ENCODE measurements around the gene EBLN1.

EBLN1 gene

DNA sequence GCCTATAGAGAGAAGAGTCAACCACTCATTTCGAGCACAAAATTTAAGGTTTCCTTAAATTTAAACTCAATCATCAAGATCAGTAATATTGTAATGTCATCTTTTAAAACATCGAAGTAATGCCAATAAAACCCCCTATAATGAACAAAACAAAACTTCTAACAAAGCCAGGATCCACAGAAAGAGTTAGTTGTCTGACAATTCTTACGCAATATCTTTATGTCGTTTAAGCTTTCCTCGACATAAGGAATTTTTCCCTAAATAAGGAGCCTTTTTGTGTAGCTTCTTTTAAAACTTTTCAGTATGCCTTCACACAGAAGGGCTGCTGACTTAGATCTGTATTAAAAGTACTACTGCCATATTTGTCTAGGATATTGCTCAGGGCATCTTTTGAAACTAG lies 7.5 kb downstream of the EBLN1 start:
- Histone ChIP-seq H3K4me3 (no peak overlapping the region), H3K27ac (no peak overlapping the region)
- no peak for TF ChIP-seq CTCF (IDR thresholded peaks at IDR 0.05)
- no peak for DNase-seq (ENCODE audit: low spot score)

DNA sequence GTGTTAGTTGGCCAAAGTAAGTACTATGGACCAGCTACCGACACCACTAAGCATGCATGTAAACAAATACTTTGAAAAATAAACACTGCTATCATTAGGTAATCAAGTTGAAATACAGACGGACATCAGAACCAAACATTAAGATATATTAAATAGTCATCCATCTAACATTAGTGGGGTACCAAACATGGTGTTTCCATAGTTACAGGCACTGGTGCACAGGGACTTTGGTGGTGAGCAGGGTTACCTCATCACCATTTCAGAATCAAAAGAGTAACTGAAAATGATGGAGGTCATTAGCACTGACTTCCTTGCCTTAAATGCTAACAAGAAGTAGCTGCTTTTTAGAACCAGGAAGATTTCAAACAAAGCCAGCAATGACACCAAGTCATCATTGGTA lies 23.9 kb downstream of the EBLN1 start:
- TF ChIP-seq CTCF (IDR thresholded peaks at IDR 0.05): no peak
- DNase-seq (ENCODE audit: low spot score): no peak

GRCh38 chr10:22185586-22185985 lies 32.2 kb downstream of the EBLN1 start:
- DNase-seq (ENCODE audit: low spot score): no peak
- no peak for TF ChIP-seq CTCF (IDR thresholded peaks at IDR 0.05)
- H3K27ac ChIP-seq: no peak overlapping the region
- no peak overlapping the region for H3K4me3 ChIP-seq

More for the DNA sequence above, 23.9 kb downstream of the EBLN1 start:
- Histone ChIP-seq H3K27ac (no peak overlapping the region), H3K4me3 (no peak overlapping the region)

GRCh38 chr10:22183771-22184461 lies 33.9 kb downstream of the EBLN1 start:
- DNase-seq (ENCODE audit: low spot score): no peak
- H3K27ac ChIP-seq: no peak overlapping the region
- no peak overlapping the region for H3K4me3 ChIP-seq
- no peak for TF ChIP-seq CTCF (IDR thresholded peaks at IDR 0.05)

GRCh38 chr10:22180724-22181123 lies 37.1 kb downstream of the EBLN1 start:
- Histone ChIP-seq H3K4me3 (no peak overlapping the region), H3K27ac (no peak overlapping the region)
- TF ChIP-seq CTCF (IDR thresholded peaks at IDR 0.05): no peak
- no peak for DNase-seq (ENCODE audit: low spot score)

DNA sequence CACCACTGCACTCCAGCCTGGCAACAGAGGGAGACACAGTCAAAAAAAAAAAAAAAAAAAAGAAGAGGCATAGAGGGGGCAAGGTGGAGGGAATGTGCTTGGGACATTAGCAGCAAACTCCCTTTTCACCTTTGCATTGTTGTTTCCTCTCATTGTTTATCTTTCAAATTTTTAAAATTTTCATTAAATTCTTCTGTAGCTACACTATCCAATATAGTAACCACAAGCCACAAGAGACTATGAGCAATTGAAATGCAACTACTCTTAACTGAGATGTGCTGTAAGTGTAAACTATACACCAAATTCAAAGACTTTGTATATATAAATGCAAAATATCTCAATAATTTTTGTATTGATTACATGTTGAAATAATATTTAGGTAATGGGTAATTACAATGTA lies 43.4 kb downstream of the EBLN1 start:
- Histone ChIP-seq H3K4me3 (no peak overlapping the region), H3K27ac (no peak overlapping the region)
- no peak for TF ChIP-seq CTCF (IDR thresholded peaks at IDR 0.05)
- no peak for DNase-seq (ENCODE audit: low spot score)

GRCh38 chr10:22171131-22171530 lies 46.7 kb downstream of the EBLN1 start:
- TF ChIP-seq CTCF (IDR thresholded peaks at IDR 0.05): no peak
- no peak for DNase-seq (ENCODE audit: low spot score)
- no peak overlapping the region for H3K27ac ChIP-seq
- H3K4me3 ChIP-seq: no peak overlapping the region

Measured in coronary artery (tissue), 2 donors.